Activated T-cell treated with anti-CD3 and anti-CD28 coated beads for 48 hours (primary cell): ENCODE data around the gene ZDHHC3.

Source experiments
- DNase-seq: peaks from one replicate; pipeline ENCODE4 v3.0.0-alpha.2; 2020; ENCODE audit warnings: low read depth

The ZDHHC3 gene

DNA sequence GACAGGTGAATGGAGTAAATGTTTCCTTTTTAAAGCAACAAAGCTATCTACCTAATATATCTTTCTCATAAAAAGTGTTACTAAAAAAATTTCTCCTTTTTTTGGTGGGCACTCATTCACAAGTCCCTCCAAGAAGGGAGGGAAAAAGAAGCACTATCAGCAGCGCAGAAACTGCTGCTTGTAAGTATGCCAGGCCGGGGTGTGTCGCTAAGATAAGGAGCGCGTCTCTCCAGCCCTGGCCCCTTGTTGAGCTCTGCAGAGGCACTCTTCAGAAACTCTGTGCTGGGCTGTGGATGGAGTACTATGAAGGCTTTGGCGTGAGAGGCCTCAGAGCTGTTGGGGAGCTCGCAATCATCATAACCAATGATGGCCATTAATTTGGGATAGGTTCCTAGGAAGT, 49.1 kb downstream of the ZDHHC3 start:
- no peak for DNase-seq

DNA sequence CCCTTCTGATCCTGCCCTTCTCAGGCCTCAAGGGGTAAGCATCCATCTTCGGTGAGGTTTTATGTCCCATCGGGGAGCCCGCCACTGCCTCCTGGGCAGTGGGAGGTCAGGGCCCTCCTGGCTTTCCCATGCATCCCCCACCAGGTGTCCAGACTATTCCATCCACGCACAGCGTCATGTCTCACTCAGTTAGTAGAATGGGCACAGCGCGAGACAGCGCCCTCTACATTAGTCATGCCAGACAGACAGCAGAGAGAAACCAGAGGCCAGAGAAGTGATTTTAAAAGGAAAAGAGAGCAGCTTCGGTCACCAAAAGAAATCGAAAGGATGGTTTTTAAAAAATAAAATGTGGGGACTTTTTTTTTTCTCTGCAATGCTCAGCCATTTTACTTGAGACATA, 49.8 kb downstream of the ZDHHC3 start:
- DNase-seq = no peak

DNA sequence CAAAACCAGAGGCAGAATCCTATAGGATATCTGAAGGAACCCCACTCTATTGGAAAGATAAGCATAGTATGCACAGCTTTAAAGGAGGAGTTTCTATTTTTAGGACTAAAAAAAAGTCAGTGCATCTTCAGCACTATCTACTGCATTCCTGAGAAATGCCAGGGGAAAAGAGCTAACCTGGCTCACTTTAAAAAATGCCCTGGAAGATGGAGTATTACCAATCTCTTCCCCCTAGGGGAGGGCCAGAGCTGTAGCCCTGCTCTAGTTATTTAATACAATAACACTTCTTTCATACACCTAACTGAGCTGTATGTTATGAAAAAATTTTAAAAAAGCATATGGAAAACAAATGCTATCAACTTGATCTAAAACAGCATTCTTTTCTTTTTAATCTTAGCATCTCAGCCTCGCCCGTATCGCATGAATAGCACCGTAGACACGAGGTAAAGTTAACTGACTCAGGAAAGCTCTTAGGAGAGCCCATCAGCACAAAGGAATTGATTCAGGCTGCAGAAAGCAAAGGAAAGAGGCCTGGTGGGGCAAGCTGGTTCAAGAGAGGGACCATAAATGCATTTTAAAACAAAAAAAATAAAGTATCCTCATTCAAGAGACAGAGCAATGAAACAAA, 51.4 kb downstream of the ZDHHC3 start:
- no peak for DNase-seq

DNA sequence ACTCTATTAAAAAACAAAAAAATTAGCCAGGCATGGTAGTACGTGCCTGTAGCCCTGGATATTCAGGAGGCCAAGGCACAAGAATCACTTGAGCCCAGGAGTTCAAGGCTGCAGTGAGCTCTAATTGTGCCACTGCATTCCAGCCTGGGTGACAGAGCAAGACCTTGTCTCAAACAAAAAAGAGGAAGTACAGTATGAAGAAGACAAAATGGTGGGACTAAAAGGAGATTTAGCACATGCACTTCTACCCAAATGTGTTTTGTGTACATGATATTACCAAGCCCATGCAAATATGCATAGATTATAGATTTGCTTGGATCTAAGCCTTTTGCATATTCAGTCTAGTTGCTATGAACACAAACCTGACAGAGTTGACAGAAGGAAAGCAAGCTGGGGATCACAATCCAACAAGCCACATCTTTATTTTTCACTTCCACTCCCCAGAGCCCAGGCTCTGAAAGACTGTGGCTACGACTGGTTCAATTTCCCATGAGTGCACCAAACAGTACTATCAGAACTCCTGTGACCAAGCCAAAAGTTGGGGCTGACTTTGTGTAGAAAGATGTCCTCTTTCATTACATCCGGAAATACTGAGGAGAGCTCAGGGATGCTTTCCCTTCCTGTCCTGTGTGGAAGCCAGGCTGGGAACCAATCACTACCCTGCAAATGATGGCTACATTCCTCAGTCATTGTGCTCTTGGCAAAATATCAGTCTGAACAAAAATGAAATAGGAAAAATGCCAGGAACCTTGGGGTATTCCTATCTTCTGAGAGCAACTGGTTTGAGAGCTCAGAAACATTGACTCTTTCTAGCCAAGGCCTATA, 52.1 kb downstream of the ZDHHC3 start:
- DNase-seq = no peak

DNA sequence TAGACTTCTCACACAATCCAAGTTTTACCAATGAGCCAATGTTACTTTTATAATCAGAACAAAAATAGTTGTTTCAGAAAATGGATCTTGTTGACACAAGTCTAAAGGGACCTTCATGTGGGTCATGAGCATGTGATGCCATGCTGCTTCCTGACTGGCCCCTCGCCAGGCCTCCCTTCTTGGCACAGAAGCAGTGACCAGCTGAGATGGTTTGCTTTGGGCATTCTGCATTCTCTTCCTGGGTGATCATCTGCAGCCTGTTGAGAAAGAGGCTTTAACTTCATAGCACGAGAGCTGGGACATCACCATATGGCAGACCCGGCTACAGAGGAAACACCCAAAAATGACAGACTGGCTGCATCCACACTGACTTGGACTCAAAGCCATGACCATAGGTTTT, 55.9 kb downstream of the ZDHHC3 start:
- DNase-seq = no peak

DNA sequence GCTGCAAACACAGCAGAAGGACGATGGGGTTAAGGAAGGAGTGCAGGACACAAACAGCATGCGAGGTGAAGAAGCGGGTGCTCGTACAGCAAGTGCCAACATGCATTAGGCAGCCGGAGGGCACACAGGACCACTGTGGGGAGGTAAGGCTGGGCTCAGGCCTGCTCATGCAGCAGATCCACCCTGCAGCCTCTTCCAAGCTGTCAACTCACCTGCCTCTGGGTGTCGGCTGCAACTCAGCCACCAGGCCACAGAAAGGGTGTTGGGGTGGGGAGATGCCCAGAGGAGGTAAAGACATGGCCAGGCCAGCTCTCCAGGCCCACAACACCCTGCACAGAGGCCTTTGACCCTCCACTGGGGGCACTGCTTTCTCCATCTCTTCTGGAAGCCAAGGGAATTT, 57.4 kb downstream of the ZDHHC3 start:
- DNase-seq = no peak

DNA sequence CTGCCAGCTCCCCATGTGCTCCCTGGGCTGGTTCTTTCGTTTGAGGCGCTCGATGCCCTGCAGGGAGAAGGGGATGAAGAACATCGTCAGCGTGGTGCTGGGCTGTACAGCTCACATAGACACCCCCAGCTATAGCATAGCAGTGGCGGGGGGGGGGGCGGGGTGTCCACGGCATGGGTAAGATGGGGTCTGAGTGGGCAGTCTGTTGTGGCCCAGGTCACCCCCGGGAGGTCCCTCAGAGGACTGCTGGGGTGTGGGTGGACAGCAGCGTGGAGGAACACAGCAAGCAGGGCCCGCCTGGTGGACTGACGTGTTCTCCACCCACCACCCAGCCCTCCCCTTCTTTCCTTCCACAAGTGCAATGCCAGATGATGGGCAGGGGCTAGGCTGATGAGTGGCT, 57.9 kb downstream of the ZDHHC3 start:
- no peak for DNase-seq

DNA sequence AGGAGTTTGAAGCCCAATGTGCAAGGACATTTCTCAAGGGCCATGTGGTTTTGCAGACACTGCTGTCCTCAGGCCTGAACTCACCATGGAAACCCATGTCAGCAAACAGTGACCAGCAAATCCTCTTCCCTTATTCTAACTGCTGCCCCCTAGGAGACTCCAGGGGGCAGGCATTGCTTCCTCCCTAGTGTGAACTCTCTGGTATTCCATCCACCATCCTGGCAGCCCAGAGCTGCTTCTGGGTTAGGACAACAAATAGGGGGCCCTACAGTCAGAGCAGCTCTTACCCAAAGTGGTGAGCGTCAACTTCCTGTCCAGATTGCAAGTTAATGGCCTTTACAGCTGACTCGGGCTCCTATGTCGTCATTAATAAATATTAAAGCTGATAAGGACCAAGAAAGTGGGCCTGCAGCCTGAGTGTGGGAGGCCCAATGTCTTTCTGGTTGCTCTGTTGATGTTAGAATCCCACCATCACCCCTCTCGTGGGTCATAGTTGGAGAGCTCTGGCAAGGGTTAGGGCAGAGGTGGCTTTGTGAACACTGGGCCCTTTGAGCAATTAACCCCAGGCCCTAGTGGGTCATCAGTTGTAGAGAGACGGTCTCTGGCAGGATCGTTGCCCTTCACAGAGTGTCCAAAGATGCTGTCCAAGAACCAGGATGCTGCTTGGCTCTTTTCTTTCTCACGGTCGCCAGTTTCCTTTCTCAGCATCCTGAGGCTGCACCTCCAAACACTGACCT, 60.1 kb downstream of the ZDHHC3 start:
- no peak for DNase-seq

DNA sequence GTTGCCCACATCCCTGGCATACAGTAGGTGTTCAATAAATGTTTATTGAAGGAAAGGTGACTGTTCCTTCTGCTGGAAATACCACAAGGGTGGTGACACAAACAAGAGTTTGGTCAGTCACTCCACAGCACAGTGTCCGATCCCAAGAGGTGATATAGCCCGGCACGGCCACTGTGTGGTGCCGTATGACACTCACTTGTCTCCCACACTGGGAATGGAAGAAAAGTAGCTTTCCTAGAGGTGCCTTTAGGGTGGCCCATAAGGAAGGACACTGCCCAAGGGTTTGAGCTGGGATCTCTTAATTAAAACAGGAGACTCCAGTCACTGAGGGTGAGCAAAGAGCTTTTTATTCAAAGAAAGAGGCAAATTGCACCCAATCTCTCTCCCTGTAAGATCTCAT, 61.0 kb downstream of the ZDHHC3 start:
- DNase-seq = no peak

DNA sequence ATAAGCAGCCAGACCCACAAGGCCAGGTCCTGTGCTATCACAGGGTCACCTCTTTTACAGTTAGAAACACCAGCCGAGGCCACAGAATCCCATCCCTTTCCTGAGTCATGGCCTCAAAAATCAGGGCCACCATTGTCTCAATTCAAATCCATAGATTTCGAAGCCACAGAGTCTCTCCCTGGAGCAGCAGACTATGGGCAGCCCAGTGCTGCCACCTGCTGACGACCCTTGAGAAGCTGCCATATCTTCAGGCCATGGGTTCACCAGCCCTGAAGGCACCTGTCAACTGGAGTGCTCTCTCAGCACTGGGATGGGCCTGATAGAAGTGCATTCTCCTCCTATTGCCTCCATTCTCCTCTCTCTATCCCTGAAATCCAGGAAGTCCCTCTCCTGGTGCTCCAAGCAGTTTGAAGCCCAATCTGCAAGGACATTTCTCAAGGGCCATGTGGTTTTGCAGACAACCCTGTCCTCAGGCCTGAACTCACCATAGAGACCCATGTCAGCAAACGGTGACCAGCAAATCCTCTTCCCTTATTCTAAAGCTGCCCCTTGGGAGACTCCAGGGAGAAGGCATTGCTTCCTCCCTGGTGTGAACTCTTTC, 62.0 kb downstream of the ZDHHC3 start:
- DNase-seq = peak; percentile 48

DNA sequence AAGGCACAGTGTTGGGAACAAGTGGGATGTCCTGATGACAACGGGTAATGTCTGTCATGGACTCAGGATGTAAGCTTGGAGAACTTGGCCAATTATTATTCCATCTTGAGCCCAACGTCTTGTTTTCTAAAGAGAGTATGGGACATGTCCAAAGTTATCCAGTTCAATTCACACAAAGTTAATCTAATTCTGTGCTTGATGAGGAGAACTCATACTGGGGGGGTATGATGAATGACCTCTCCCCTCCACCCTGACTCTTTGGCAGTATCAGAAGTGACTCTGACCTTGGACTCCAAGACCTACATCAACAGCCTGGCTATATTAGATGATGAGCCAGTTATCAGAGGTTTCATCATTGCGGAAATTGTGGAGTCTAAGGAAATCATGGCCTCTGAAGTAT, 65.3 kb downstream of the ZDHHC3 start:
- no peak for DNase-seq

DNA sequence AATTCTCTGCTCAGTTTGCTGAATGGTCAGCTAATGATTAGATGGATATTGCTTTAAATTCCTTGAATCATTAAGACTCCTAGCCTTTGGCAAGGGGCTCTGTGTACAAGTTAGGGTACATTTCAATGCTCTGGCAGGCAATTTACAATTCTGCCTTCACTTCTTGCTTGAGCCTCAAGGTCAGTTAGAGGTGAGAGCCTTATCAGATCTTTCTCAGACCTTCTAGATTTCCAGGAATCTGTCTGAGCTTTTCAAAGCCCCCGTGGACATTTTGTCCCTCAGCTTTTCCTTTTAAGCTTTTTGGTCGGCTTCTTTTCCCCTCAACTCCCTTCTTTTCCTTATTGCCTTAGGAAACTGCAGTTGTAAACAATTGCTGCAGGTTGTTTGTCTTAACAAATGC, 66.9 kb downstream of the ZDHHC3 start:
- DNase-seq = no peak

DNA sequence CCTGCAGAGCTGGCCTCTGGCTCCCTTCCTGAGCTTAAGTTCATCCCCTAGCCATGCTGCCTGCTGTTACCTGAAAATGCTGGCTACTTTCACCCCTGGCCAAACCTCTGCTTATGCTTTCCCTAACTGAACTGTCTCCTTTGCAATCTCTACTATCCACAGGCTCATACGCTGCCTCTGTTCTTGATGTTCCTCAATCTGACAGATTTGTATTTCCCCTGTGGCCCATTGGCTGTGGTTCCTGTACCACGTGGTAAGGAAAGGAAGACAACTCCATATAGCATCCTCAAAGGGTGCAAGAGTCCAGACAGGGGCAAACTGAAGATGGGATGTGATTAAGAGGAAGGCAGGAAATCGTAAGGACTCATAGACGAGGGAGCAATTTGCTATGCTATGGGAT, 68.4 kb downstream of the ZDHHC3 start:
- DNase-seq = no peak

DNA sequence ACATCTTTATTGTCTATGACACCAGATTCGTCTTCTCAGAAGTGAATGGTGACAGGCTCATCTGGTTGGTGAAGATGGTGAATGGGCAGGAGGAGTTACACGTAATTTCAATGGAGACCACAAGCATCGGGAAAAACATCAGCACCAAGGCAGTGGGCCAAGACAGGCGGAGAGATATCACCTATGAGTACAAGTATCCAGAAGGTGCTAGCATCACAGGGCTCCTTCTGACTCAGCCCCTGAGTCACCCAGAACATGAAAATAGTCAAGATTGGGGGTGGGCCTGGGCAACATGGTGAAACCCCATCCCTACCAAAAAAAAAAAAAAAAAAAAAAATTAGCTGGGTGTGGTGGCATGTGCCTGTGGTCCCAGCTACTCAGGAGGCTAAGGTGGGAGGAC, 69.0 kb downstream of the ZDHHC3 start:
- peak; percentile 15 for DNase-seq

DNA sequence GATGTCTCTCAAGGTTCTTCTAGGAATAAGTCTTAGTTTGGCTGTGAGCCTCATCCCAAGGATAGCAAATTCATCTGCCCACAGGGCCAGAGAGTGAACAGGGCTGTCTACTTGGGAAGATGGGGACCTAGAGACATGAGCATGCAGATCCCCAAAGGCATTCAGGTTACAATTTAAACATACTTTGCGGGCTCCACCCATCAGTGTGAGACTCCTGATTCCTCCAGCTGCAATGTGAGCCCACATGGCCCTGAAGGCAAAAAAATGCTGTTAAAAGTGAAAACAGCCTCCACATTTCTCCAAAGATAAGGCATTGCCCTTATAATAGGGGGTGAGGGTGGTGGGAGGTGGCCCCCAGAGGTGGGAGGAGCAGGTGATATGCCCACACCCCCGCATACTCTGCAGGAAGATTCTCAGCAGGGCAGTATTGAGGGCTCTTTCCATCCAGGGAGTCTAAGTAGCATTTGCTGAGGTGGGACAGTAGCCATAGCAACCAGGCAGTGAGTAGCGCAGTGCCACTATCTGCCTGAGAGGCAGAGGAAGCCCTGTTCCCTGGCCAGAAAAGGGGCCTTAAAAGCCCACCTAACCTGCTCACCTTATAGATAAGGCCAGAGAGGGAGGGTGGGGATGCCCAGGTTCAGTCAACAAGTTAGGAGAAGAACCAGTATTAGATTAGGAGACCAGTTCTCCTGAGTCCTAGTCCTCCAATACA, 70.4 kb downstream of the ZDHHC3 start:
- no peak for DNase-seq

DNA sequence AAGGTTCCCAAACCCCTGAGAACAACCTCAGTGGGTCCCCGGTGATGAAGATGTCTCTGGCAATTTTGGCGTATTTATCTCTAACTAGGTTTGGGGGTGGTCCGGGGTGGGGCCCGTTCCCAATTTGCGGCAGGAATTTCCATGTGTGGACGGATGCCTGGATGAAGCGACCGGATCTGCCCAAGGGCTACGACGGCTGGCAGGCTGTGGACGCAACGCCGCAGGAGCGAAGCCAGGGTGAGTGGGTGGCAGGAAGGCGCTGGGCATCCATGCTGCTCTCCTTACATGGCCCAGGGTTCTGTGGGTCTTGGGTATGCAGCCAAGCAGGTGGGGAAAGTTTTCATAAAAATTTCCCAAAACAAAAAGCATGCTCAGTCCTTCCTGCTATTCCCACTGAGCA, 72.2 kb downstream of the ZDHHC3 start:
- DNase-seq = no peak

DNA sequence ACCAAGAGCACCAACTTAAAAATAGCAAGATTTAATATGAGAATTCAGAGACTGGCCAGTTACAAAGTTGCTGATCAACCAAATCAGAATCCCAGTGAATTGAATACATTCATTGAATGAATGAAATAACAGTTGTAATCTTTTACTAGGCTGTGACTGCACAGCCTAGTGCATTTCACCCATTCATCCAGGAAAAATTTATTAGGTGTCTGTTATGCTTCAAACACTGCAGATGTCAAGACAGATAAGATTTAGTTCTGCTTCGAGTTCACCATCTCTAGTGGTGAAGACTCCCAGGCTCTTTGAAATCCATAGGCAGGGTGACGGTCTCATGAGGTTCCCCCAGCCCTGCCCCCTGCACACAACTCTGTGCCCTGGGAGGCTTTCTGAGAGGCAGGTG, 72.7 kb downstream of the ZDHHC3 start:
- DNase-seq = no peak

DNA sequence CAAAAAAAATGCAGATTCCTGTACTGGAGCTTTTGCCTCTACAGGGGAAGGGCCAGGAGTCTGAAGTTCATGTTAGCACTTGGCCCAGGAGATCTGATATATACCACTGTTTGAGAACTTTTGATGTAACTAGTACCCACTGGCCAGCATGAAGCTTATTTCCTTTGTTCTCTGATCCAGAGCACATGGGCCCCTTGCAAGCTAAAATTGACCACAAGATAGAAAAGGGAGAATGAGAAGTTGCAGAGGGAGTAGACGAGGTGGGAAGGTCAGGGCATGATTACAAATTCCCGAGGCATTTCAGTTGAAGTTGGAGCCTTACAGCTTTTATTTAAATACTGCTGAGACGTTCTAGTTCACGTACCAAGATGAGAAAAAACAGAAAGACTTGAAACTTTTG, 73.3 kb downstream of the ZDHHC3 start:
- DNase-seq = no peak

DNA sequence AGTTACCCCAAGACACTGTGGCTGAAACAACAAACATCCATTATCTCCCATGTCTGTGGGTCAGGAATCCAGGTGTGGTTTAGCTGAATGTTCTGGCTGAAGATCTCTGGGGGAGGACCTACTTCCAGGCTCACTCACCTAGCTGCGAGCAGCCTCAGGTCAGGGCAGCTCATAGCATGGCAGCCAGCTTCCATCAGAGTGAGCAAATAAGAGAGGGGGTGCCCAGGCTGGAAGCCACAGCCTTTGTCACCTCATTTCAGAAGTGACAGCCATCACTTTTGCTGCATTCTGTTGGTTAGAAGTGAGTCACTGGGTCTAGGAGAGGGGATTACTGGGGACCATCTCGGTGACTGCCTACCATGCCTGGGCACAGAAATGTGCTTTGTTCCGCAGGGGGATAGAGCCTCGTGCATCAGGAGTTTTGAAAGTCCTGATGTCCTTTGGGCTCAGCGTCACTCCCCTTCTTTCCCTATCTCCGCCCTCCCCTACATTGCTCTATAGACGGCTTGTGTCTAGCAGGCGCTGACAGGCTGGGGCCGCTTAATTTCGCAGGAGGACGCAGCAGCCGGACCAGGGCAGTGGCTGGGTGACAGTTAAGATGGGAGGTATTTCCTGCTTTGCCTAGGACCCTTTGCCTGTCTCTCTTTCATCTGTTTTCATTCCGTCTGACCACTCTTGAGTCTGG, 76.1 kb downstream of the ZDHHC3 start:
- DNase-seq = no peak

DNA sequence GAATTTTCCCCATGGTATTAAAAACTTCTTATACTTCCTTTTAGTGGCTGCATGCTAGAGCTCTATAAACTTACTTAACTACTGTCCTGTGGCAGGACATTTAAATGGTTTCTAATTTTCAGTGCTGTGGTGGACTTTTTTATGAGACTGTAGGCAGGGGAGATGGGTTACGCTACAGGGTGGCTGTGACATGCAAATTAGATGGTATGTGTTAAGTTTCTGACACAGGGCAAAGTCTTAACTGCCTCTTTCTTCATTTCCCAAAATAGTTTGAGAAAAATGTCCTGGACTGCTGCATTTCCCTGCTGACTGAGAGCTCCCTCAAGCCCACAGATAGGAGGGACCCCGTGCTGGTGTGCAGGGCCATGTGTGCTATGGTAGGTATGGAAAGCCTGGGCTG, 79.5 kb downstream of the ZDHHC3 start:
- DNase-seq = no peak

DNA sequence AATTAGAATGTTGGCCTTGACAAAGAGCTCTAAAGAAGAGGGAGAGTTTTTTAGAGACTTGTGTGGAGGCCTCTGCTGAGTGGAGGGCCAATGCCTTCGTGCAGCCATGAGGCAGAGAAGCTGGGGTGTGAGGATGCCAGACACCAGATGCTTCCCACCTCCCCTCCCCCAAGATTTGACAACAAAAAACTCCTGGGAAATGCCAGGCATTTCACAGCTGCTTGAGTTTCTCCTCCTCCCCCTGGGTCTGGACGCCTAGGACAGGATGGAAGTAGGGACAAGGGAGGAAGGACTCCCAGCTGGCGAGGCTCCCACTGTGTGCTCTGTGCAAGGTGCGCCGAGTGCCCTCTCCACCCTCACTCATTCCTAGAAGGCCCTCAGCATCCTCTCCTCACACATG, 81.5 kb downstream of the ZDHHC3 start:
- DNase-seq = no peak

DNA sequence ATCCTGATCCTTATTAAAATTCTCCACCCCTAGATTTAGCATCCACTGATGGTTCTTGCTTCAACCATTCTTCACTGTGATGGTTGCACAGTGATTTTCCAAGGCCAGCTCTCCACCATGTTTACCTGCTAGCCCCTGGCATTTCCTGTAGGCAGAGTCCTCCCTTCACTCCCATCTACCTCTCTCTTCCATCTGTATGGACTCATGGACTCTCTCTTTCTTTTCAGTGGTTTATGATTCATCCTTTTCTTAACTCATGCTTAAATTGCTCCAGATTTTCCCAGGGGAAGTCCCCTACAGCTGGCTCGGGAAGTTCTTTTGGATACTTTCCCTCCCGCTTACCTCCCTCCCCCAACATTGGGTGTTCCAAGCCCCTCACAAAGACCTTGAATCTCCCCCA, 82.9 kb downstream of the ZDHHC3 start:
- no peak for DNase-seq
